K562 (cell line): ENCODE results near the gene CNP. TPM values are rescaled to one million over a fixed set of nuclear protein-coding genes. Genes with fewer than 3 reads are reported as not detected.

Experiments used
- ATAC-seq: fragments of 200-7000 bp; cut with Tn5 transposase; 3 replicates; pipeline ENCODE4 v1.9.1; 2020; ENCODE audit warnings: moderate library complexity
- BruUV-seq: library from RNA; stranded (reverse); fragments of 400-500 nt; replicated peaks from 2 replicates; lab custom pipeline; 2021; lab: Mats Ljungman, UMichigan
- CTCF ChIA-PET: fragments of 300-600 bp; formaldehyde crosslinking; extraction: SDS; loops from one replicate; lab custom pipeline; 2021; ENCODE audit warnings: low intra/inter-chr PET ratio; lab: Yijun Ruan, JAX
- POLR2A ChIA-PET: fragments of 300-600, 350-650 bp; sonication (Branson Sonifier 250); formaldehyde crosslinking; extraction: SDS; loops from one replicate; lab custom pipeline; 2021; ENCODE audit warnings: antibody characterized with exemption, inconsistent platforms; lab: Yijun Ruan, JAX
- DNase-seq, 4 experiments: peaks; one replicate each; pipeline versions ENCODE4 v3.0.0 to v3.0.0-alpha.2; 2011 to 2018; ENCODE audit warnings: low spot score in 3 of 4, mixed read lengths in 3 of 4; ENCODE audit errors: extremely low read depth in 1 of 4
- FAIRE-seq: peaks from 2 replicates; lab custom pipeline; 2011; peaks lifted over from hg19 to GRCh38; lab: Jason Lieb, UNC
- H2AFZ ChIP-seq: 2 replicates; pipeline ENCODE4 v1.6.0; 2011; ENCODE audit warnings: low read depth, low read length, control low read depth, inconsistent platforms
- H3K27ac ChIP-seq: fragments of 200-600 bp; 3 replicates; pipeline ENCODE4 v1.8.0; 2011; ENCODE audit warnings: low read depth, mild to moderate bottlenecking, control low read depth, inconsistent platforms, low read length, moderate library complexity, mixed read lengths; ENCODE audit errors: extremely low read depth
- H3K27me3 ChIP-seq, 2 experiments: fragments of 300-600 bp in 1 of 2; 2 replicates in 1 of 2; 3 replicates in 1 of 2; pipeline versions ENCODE4 v1.6.0 to v1.8.0; 2011; ENCODE audit warnings: inconsistent platforms in 2 of 2, low read length in 2 of 2, mild to moderate bottlenecking in 1 of 2, mixed read lengths in 1 of 2, moderate library complexity in 1 of 2; ENCODE audit not compliant: control insufficient read depth in 2 of 2, insufficient read depth in 2 of 2
- H3K36me3 ChIP-seq: fragments of 300-600 bp; 3 replicates; pipeline ENCODE4 v1.8.0; 2011; ENCODE audit warnings: mild to moderate bottlenecking, low read length, inconsistent platforms; ENCODE audit not compliant: control insufficient read depth, insufficient read depth
- H3K4me1 ChIP-seq, 2 experiments: fragments of 200-600 bp in 1 of 2; replicated peaks in 1 of 2; 2 replicates in 1 of 2; 3 replicates in 1 of 2; pipeline versions ENCODE4 v1.5.1 to v1.8.0; 2011; ENCODE audit warnings: inconsistent platforms in 2 of 2, low read length in 2 of 2, mild to moderate bottlenecking in 1 of 2, mixed read lengths in 1 of 2, moderate library complexity in 1 of 2; ENCODE audit not compliant: control insufficient read depth in 2 of 2, insufficient read depth in 2 of 2
- H3K4me2 ChIP-seq: 2 replicates; pipeline ENCODE4 v1.6.1; 2011; ENCODE audit warnings: low read length, control low read depth, inconsistent platforms, mixed read lengths; ENCODE audit not compliant: insufficient read depth
- H3K4me3 ChIP-seq: fragments of 200-600 bp; sonication (generic), shearing (Covaris generic); 2 replicates; pipeline ENCODE4 v1.5.1; 2016; ENCODE audit warnings: control low read depth, inconsistent platforms
- H3K79me2 ChIP-seq: fragments of 200-600 bp; 3 replicates; pipeline ENCODE4 v1.8.0; 2011; ENCODE audit warnings: low read length, inconsistent platforms; ENCODE audit not compliant: control insufficient read depth, insufficient read depth
- H3K9ac ChIP-seq, 2 experiments: 2 replicates each; pipeline versions ENCODE4 v1.6.0 to v1.6.1; 2011; ENCODE audit warnings: low read depth in 2 of 2, low read length in 2 of 2, control low read depth in 1 of 2, inconsistent platforms in 1 of 2, mild to moderate bottlenecking in 1 of 2, mixed read lengths in 1 of 2; ENCODE audit not compliant: insufficient read depth in 1 of 2
- H3K9me1 ChIP-seq: one replicate; pipeline ENCODE4 v1.6.0; 2011; ENCODE audit warnings: inconsistent platforms, mild to moderate bottlenecking, low read length, moderate library complexity; ENCODE audit not compliant: control insufficient read depth, insufficient read depth
- H3K9me3 ChIP-seq: replicated peaks from 2 replicates; pipeline ENCODE4 v1.5.1; 2011; ENCODE audit warnings: low read depth, low read length, inconsistent platforms; ENCODE audit not compliant: control insufficient read depth, insufficient read depth
- H4K20me1 ChIP-seq: replicated peaks from 2 replicates; pipeline ENCODE4 v1.6.1; 2011; ENCODE audit warnings: low read length, inconsistent platforms, mixed read lengths; ENCODE audit not compliant: control insufficient read depth, insufficient read depth
- CTCF ChIP-seq, 3 experiments: IDR thresholded peaks in 2 of 3; conservative IDR thresholded peaks in 1 of 3; 2 replicates each; pipeline ENCODE4 v1.5.1; 2011 to 2012; ENCODE audit warnings: low read length in 3 of 3, mild to moderate bottlenecking in 3 of 3, control low read depth in 2 of 3, improper control_type of control experiment in 1 of 3, inconsistent platforms in 1 of 3, low read depth in 1 of 3, mixed read lengths in 1 of 3, moderate library complexity in 1 of 3; ENCODE audit not compliant: insufficient read depth in 2 of 3
- HBP1 ChIP-seq: fragments of 450-650 bp; formaldehyde crosslinking; IDR thresholded peaks from 2 replicates; pipeline ENCODE4 v1.4.0; 2022; ENCODE audit warnings: missing genetic modification characterization
- MEIS2 ChIP-seq: fragments of 450-650 bp; IDR thresholded peaks from 2 replicates; pipeline ENCODE4 v1.6.1; 2014; ENCODE audit warnings: mild to moderate bottlenecking; ENCODE audit not compliant: partially characterized antibody
- RBM25 ChIP-seq: fragments of 200-400 bp; formaldehyde crosslinking; IDR thresholded peaks from 2 replicates; pipeline ENCODE4 v1.6.1; 2018; ENCODE audit warnings: low read length, low read depth, moderate library complexity; ENCODE audit not compliant: severe bottlenecking
- THAP12 ChIP-seq: fragments of 250-450 bp; sonication (Bioruptor Pico); IDR thresholded peaks from 2 replicates; pipeline ENCODE4 v1.9.0; 2021; ENCODE audit warnings: mild to moderate bottlenecking, inconsistent platforms
- ZBTB1 ChIP-seq: sonication (generic); formaldehyde crosslinking; IDR thresholded peaks from 2 replicates; pipeline ENCODE4 v1.8.1; 2023; ENCODE audit warnings: missing genetic modification reagents, low read depth, mild to moderate bottlenecking, borderline replicate concordance
- ZFP36 ChIP-seq: fragments of 150-350 bp; IDR thresholded peaks from 2 replicates; pipeline ENCODE4 v1.6.1; 2018; ENCODE audit warnings: low read length, low read depth; ENCODE audit not compliant: partially characterized antibody
- ZNF586 ChIP-seq: fragments of 450-650 bp; formaldehyde crosslinking; conservative IDR thresholded peaks from 2 replicates; pipeline ENCODE4 v1.4.0; 2020; ENCODE audit warnings: mild to moderate bottlenecking, moderate library complexity
- WGBS: fragments of 100-300 bp; shearing (Covaris generic); methylation state at CpG from one replicate; pipeline ENCODE4 v1.1.6; 2016; ENCODE audit warnings: low coverage, mixed read lengths; ENCODE audit not compliant: insufficient coverage; ENCODE audit errors: missing lambda C conversion rate; 5-methylcytosine and 5-hydroxymethylcytosine counted together
- in situ Hi-C: fragments of 300-500 bp; cut with MboI; formaldehyde crosslinking; loops from 4 replicates; pipeline ENCODE4 v1.15.0; 2018; ENCODE audit warnings: inconsistent platforms, mixed read lengths
- intact Hi-C: fragments of 100-400 bp; cut with micrococcal nuclease; formaldehyde crosslinking; loops from 2 replicates; pipeline ENCODE4 v1.14.2; 2022
- polyA plus RNA-seq, 8 experiments: library from polyadenylated mRNA; depleted of rRNA in 4 of 8; stranded (reverse) in 5 of 8; unstranded in 3 of 8; fragments of >200 nt; fragmentation: Nextera tagmentation in 2 of 8; fragmentation: Illumina TruSeq in 1 of 8; extraction: Ambion mirVana in 2 of 8; extraction: Trizol in 1 of 8; gene quantifications; 2 replicates each; pipeline versions ENCODE4 v1.2.1 to v1.2.3, GENCODE V29; 2011 to 2014; ENCODE audit warnings: inconsistent platforms in 1 of 8, missing spikeins in 1 of 8
- total RNA-seq, 7 experiments: library from RNA; depleted of rRNA in 6 of 7; stranded (reverse); fragments of >200 nt in 6 of 7; fragmentation: Illumina TruSeq in 2 of 7; extraction: Trizol in 2 of 7; gene quantifications; 2 replicates each; pipeline versions ENCODE4 v1.2.1 to v1.2.3, GENCODE V29; 2011 to 2021; ENCODE audit warnings: low replicate concordance in 1 of 7

The CNP gene
- total and polyA plus RNA-seq, 9 of the 15 experiments (the other 6 are each of a cell fraction or from before 2014, with no cell fraction given) = 1.7 to 52.0 (median 29.1) TPM

- Histone ChIP-seq H4K20me1 (peaks cover 26% of the 10 kb centered on the region), H3K27ac (no peak overlapping the region), H3K9me1 (no peaks in the 10 kb centered on the region), H2AFZ (no peak overlapping the region), H3K27me3 (no peaks in the 10 kb centered on the region), H3K79me2 (peaks cover 92% of the 10 kb centered on the region), H3K36me3 (peaks cover 63% of the 10 kb centered on the region), H3K4me1 (no peaks in the 10 kb centered on the region; a peak in 1 of 5 replicates), H3K4me3 (no peak overlapping the region), H3K9ac (no peak overlapping the region), H3K4me2 (no peak overlapping the region)
- WGBS = 95% methylated on average over 1 of the region's 1 CpG
- BruUV-seq = TSS peak; percentile 19
- FAIRE-seq (no peak), ATAC-seq (no peak), DNase-seq (no peak)
- in situ Hi-C loops = no loop called here
- intact Hi-C loops = no loop called here
- ChIA-PET POLR2A (interaction anchor here (0.8 to 4.3 kb wide), 7 partner anchors 8 to 30 kb away, joined by 3 to 37 read pairs (median 4); partner anchors contain the start of gene DNAJC7), CTCF (no interaction called here)
- TF ChIP-seq RBM25 = no peak
- TF ChIP-seq, all 486 proteins: peak for 0
- H3K9me3 ChIP-seq = no peaks in the 10 kb centered on the region
Observed at GRCh38 chr17:42005166-42005565, 38.6 kb downstream of the CNP start.

- no peaks in the 10 kb centered on the region for H3K27me3 ChIP-seq
- no peak overlapping the region for H3K4me2 ChIP-seq
- H3K9me1 ChIP-seq = no peaks in the 10 kb centered on the region
- DNase-seq = no peak
- no TSS peak for BruUV-seq
- H4K20me1 ChIP-seq = peaks cover 30% of the 10 kb centered on the region
- TF ChIP-seq HBP1 (CRISPR knock-in tag) = no peak
- TF ChIP-seq MEIS2 = no peak
- peak; percentile 20 to 37 (median 24); a peak in 3 of 6 replicates for TF ChIP-seq CTCF (IDR thresholded peaks at IDR 0.05 in 2 of 3, conservative IDR thresholded peaks at IDR 0.05 in 1 of 3; ENCODE audit: insufficient read depth in 2 of 3, low read depth in 1 of 3, low read length in 3 of 3)
- TF ChIP-seq THAP12 = no peak
- TF ChIP-seq ZFP36 = no peak
- TF ChIP-seq ZNF586 (CRISPR knock-in tag) = no peak
- no peak for TF ChIP-seq ZBTB1 (CRISPR knock-in tag)
- ATAC-seq = peak; percentile 79
- H3K4me3 ChIP-seq = no peak overlapping the region
- 80% methylated on average over 4 of the region's 4 CpGs for WGBS
- ChIA-PET POLR2A (interaction anchor here (0.6 to 3.3 kb wide), 3 partner anchors 9 to 280 kb away, joined by 3 to 11 read pairs (median 3); partner anchors contain the start of genes DNAJC7 and NKIRAS2), CTCF (interaction anchor here (0.5 kb wide), 1 partner anchor 61 kb away, joined by 3 read pairs; no protein-coding TSS in a partner anchor)
- H2AFZ ChIP-seq = no peak overlapping the region
- H3K4me1 ChIP-seq = peaks cover 0 to 17% of the 10 kb centered on the region in 2 experiments; a peak in 2 of 5 replicates
- H3K27ac ChIP-seq = no peak overlapping the region
- H3K79me2 ChIP-seq = peaks cover 98% of the 10 kb centered on the region
- intact Hi-C loops = no loop called here
- in situ Hi-C loops = no loop called here
- peaks cover 54% of the 10 kb centered on the region for H3K36me3 ChIP-seq
- peak; percentile 49 for FAIRE-seq
- no peak overlapping the region for H3K9ac ChIP-seq
- no peaks in the 10 kb centered on the region for H3K9me3 ChIP-seq
Observed at GRCh38 chr17:42009170-42009569, 42.6 kb downstream of the CNP start.
